Tibial nerve (tissue), 4 donors: ENCODE results near the gene ONECUT1.

Experiments used
- CTCF ChIP-seq, 5 experiments: fragments of 200-600 bp in 3 of 5; fragments of 450-650 bp in 2 of 5; sonication (generic) in 3 of 5; IDR thresholded peaks; one replicate each; pipeline ENCODE4 v1.5.1; 2016 to 2019; ENCODE audit warnings: antibody characterized with exemption in 5 of 5, mild to moderate bottlenecking in 3 of 5, moderate library complexity in 2 of 5
- EP300 ChIP-seq, 2 donors: sonication (generic); formaldehyde crosslinking; IDR thresholded peaks; one replicate each; pipeline ENCODE4 v1.6.1; 2017; ENCODE audit warnings: antibody characterized with exemption in 2 of 2, mild to moderate bottlenecking in 1 of 2
- POLR2A ChIP-seq, 2 donors: fragments of 450-650 bp; IDR thresholded peaks; one replicate each; pipeline ENCODE4 v1.6.1; 2017; ENCODE audit warnings: antibody characterized with exemption in 2 of 2, mild to moderate bottlenecking in 2 of 2, moderate library complexity in 2 of 2

GRCh38 chr15:52757496-52757895 lies 32.6 kb downstream of the ONECUT1 start:
- no peak for TF ChIP-seq POLR2A (IDR thresholded peaks at IDR 0.05)
- TF ChIP-seq CTCF (IDR thresholded peaks at IDR 0.05): no peak
- TF ChIP-seq EP300 (IDR thresholded peaks at IDR 0.05): no peak
